Heart right ventricle (tissue), 16 donors: ENCODE data around the gene SPX. TPM values are rescaled to one million over a fixed set of nuclear protein-coding genes. Genes with fewer than 3 reads are reported as not detected.

Experiments used
- ATAC-seq, 8 donors: fragments of 200-7000 bp; cut with Tn5 transposase; one replicate each; pipeline ENCODE4 v1.9.1; 2020; ENCODE audit warnings: mild to moderate bottlenecking in 8 of 8, moderate library complexity in 8 of 8, moderate number of reproducible peaks in 1 of 8
- DNase-seq, 2 donors: peaks; one replicate each; pipeline ENCODE4 v3.0.0-alpha.2; 2020
- H3K27ac ChIP-seq, 10 donors: fragments of 200-600 bp; sonication (generic) in 2 of 10; one replicate each; pipeline versions ENCODE4 v1.5.0 to v1.8.0; 2020 to 2022; ENCODE audit warnings: mild to moderate bottlenecking in 3 of 10
- H3K27me3 ChIP-seq, 7 donors: fragments of 200-600 bp; one replicate each; pipeline ENCODE4 v1.8.0; 2021 to 2022; ENCODE audit warnings: mild to moderate bottlenecking in 2 of 7
- H3K36me3 ChIP-seq, 9 donors: fragments of 200-600 bp; sonication (generic) in 1 of 9; one replicate each; pipeline versions ENCODE4 v1.5.0 to v1.8.0; 2020 to 2022; ENCODE audit warnings: mild to moderate bottlenecking in 2 of 9
- H3K4me1 ChIP-seq, 9 donors: fragments of 200-600 bp; sonication (generic) in 1 of 9; one replicate each; pipeline versions ENCODE4 v1.5.0 to v1.8.0; 2020 to 2022; ENCODE audit warnings: mild to moderate bottlenecking in 4 of 9
- H3K4me3 ChIP-seq, 10 donors: fragments of 200-600 bp; sonication (generic) in 2 of 10; one replicate each; pipeline versions ENCODE4 v1.5.0 to v1.8.0; 2020 to 2022; ENCODE audit warnings: mild to moderate bottlenecking in 7 of 10, moderate library complexity in 2 of 10
- H3K9me3 ChIP-seq, 11 donors: fragments of 200-600 bp in 10 of 11; sonication (generic) in 2 of 11; one replicate each; pipeline versions ENCODE4 v1.5.0 to v1.8.0; 2013 to 2022; ENCODE audit warnings: mild to moderate bottlenecking in 2 of 11, control low read depth in 1 of 11, moderate library complexity in 1 of 11
- WGBS, 2 donors: extraction: QIAGEN DNeasy Blood & Tissue Kit; methylation state at CpG; one replicate each; pipeline ENCODE4 v1.1.7; 2013; ENCODE audit warnings: inconsistent platforms in 1 of 2; 5-methylcytosine and 5-hydroxymethylcytosine counted together
- intact Hi-C, 10 donors: fragments of 100-400 bp; cut with DNase I; formaldehyde crosslinking; loops; one replicate each; pipeline versions ENCODE4 v1.11.1 to v1.14.2; 2022
- polyA plus RNA-seq, 2 donors: library from polyadenylated mRNA; stranded (reverse); fragments of 200-250 nt; gene quantifications; one replicate each; pipeline ENCODE4 v1.2.3, GENCODE V29; 2013
- total RNA-seq, 10 donors: library from RNA; stranded (reverse); fragmentation: NEBNext Ultra II Directional in 3 of 10; extraction: Animal tissue kit (Norgen Biotek cat#: 25700) in 3 of 10; gene quantifications; one replicate each; pipeline versions ENCODE4 v1.2.1 to v1.2.4, GENCODE V29; 2021 to 2023
- TF ChIP-seq, protein P1 (sequence below), 9 donors: fragments of 200-600 bp; sonication (generic) in 2 of 9; IDR thresholded peaks; one replicate each; pipeline versions ENCODE4 v1.5.0 to v1.8.0; 2021 to 2022; ENCODE audit warnings: antibody characterized with exemption in 9 of 9, mild to moderate bottlenecking in 5 of 9, moderate library complexity in 1 of 9
- donor health status: Arrhythmogenic right ventricular cardiomyopathy.
- donor health status: ischemic (EF 13 %, LVEDD 7.1; RV severe dilation, severe dysfunction).
- donor health status: healthy with polysubstance abuse.
- donor health status: DM: no; HTN: yes; CAD: no.
- donor health status: DM: no; HTN: no; CAD: no.
- donor health status: ischemic (EF 25% LVEDD 6.9; RV normal size, moderate dysfunction).
- donor health status: ischemic (EF 25% LVEDD 5.7; RV mildly dilated, moderate dysfunction).
- donor health status: healthy.
- donor health status: DM: yes; HTN: yes; CAD: no.
- donor health status: Ischemic cardiomyopathy.
- donor health status: ischemic (EF 35%, LVEDD 5.7; RV mildly dilated, moderate dysfunction).
- donor health status: nonischemic (EF 11% LVEDD 7.7; RV severe dilation, severe dysfunction).
- donor health status: DM: yes; HTN: yes; CAD: no.
- donor health status: PGD.
- donor health status: ischemic (EF 29% LVEDD 5.4; RV normal size, mild dysfunction).
- donor health status: nonischemic (EF 23%, LVEDD 6.1; RV moderate dilation, normal function).

SPX gene
- total and polyA plus RNA-seq, 12 donors: 1.7 to 21.5 (median 16.2) TPM

DNA sequence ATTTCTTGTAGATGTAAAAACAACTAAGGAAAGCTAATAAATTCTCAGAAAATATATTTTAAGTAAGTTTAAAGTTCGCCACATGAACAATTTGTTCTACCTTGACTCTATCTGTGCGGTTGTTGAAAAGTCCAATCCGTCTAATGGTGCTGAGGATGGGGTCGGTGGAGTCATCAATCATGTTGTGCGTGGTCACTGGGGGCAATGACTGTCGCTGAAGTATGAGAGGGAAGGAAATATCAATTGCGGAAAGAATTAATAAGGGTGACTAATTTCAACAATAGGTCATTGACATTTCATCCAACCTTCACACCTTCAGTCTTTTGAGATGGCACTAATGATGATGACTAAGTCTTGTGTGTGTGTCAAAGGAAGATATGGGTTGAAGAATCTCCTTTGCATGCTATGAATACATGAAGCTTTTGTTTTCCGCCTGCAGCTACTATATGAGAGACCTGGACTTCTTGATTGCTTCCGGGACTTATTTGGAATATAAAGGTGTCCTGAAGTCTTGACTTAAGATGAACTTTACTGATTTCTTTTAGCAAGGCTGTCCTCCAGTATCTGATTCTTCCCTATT lies 32.1 kb downstream of the SPX start:
- DNase-seq (no peak), ATAC-seq (no peak)
- H3K4me1 ChIP-seq: no peaks in the 10 kb centered on the region
- no peaks in the 10 kb centered on the region for H3K27me3 ChIP-seq
- no peaks in the 10 kb centered on the region for H3K36me3 ChIP-seq
- TF ChIP-seq, protein P1, sequence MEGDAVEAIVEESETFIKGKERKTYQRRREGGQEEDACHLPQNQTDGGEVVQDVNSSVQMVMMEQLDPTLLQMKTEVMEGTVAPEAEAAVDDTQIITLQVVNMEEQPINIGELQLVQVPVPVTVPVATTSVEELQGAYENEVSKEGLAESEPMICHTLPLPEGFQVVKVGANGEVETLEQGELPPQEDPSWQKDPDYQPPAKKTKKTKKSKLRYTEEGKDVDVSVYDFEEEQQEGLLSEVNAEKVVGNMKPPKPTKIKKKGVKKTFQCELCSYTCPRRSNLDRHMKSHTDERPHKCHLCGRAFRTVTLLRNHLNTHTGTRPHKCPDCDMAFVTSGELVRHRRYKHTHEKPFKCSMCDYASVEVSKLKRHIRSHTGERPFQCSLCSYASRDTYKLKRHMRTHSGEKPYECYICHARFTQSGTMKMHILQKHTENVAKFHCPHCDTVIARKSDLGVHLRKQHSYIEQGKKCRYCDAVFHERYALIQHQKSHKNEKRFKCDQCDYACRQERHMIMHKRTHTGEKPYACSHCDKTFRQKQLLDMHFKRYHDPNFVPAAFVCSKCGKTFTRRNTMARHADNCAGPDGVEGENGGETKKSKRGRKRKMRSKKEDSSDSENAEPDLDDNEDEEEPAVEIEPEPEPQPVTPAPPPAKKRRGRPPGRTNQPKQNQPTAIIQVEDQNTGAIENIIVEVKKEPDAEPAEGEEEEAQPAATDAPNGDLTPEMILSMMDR (IDR thresholded peaks at IDR 0.05): no peak
- H3K9me3 ChIP-seq: no peaks in the 10 kb centered on the region
- intact Hi-C loops: no loop called here
- H3K4me3 ChIP-seq: no peak overlapping the region
- H3K27ac ChIP-seq: no peak overlapping the region
- WGBS, 2 donors: 84 to 89% methylated on average over 9 of the region's 9 CpGs

DNA sequence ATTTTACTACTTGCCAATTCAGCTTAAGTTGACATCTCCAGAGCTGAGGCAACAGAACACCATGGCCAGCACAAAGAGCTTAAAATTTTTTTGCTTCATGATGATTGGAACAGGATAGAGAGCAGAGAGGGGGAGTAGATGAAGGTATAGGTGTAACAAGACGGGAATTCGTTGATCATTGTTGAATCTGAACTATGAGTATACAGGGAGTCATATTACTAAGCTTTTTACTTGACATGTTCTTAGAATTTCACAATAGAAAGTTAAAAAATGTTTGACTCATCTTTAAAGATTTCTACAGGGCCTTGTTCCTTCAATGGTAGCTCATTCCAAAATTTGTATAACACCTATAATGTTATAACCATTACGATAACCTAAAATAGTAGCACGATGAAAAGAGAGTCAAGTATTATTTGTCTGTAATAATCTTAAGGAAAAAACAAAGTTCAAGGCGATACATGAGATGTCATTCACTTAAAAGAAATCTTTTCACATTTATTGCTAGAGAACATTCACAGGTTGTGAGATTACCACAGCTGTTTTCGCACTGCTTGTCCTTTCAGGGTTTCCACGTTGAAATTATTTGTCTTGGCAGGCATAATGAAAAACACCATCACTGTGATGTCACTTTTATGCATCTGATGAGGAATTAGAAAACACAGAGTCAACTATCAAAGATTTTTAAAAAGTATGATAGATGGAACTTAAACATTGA lies 33.9 kb downstream of the SPX start:
- ATAC-seq: peak in 3 of 8 donors; percentile 37 to 81 (median 50)
- Histone ChIP-seq H3K27ac (no peak overlapping the region), H3K4me1 (no peaks in the 10 kb centered on the region), H3K4me3 (no peak overlapping the region), H3K27me3 (no peaks in the 10 kb centered on the region), H3K36me3 (no peaks in the 10 kb centered on the region), H3K9me3 (no peaks in the 10 kb centered on the region)
- intact Hi-C loops: no loop called here
- TF ChIP-seq, protein P1 (IDR thresholded peaks at IDR 0.05): no peak
- 60 to 78% methylated on average over 7 of the region's 7 CpGs for WGBS, 2 donors
- DNase-seq: no peak

DNA sequence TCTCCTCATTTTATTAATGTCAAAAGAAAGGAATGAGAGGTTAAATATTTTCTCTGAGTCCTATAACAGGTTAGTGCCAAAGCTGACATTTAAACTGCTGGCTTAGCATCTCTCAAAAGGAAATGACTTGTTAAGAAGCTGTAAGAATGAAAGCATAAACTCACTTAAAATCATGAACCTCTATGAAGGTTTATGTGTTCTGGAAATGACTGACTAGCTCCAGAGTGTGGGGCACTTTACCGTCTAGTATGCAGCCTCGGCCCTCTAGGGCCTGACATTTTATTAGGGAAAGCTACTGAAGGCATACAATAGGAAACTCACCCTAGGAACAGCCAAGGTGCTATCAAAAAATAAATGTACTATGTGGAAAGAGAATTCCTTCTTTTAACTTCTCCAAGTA lies 35.1 kb downstream of the SPX start:
- TF ChIP-seq, protein P1 (IDR thresholded peaks at IDR 0.05): no peak
- Histone ChIP-seq H3K9me3 (no peaks in the 10 kb centered on the region), H3K36me3 (no peaks in the 10 kb centered on the region), H3K27me3 (no peaks in the 10 kb centered on the region), H3K4me1 (no peaks in the 10 kb centered on the region), H3K4me3 (no peak overlapping the region), H3K27ac (no peak overlapping the region)
- 37 to 68% methylated on average over 2 of the region's 2 CpGs for WGBS, 2 donors
- DNase-seq (no peak), ATAC-seq (no peak)
- intact Hi-C loops: no loop called here

DNA sequence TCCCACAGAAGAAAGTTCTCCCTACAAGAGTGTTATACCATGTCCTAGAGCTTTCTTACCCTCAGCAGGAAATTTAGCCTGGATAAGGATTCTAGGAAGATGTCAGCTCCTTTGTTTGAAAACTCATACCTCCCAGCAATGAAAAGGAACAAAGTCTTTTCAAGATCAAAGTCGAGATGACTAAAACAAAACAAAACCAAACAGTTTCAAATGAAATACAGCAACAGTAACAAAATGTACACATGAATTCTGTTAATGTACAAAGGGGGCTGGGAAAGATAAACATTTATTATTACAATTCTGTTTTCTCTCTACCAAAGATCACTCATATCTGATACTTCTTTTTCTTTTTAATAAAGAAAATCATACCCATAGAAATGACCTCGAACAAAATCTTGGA lies 36.8 kb downstream of the SPX start:
- H3K9me3 ChIP-seq: no peaks in the 10 kb centered on the region
- 72 to 80% methylated on average over 2 of the region's 2 CpGs for WGBS, 2 donors
- H3K4me1 ChIP-seq: no peaks in the 10 kb centered on the region
- intact Hi-C loops: no loop called here
- no peaks in the 10 kb centered on the region for H3K36me3 ChIP-seq
- H3K27me3 ChIP-seq: no peaks in the 10 kb centered on the region
- no peak overlapping the region for H3K27ac ChIP-seq
- TF ChIP-seq, protein P1 (IDR thresholded peaks at IDR 0.05): no peak
- no peak for DNase-seq
- no peak for ATAC-seq
- H3K4me3 ChIP-seq: no peak overlapping the region
